GM12875 (cell line): ENCODE measurements around the gene RXRA.
A peak's percentile ranks its signal among the peaks of the same experiment; 100 is the strongest.

ENCODE experiments used
- H3K4me3 ChIP-seq: one replicate; pipeline ENCODE4 v1.5.1; 2011; ENCODE audit warnings: low read depth, low read length, control low read depth
- CTCF ChIP-seq: IDR thresholded peaks from 2 replicates; pipeline ENCODE4 v1.5.1; 2011; ENCODE audit warnings: low read depth, mild to moderate bottlenecking, control low read depth, inconsistent platforms, low read length, moderate library complexity, borderline replicate concordance; ENCODE audit not compliant: insufficient read depth

Gene RXRA

GRCh38 chr9:134435550-134436378 is 109.5 kb downstream of the RXRA start:
- H3K4me3 ChIP-seq = no peak overlapping the region
- no peak for TF ChIP-seq CTCF

GRCh38 chr9:134436379-134436762 is 110.1 kb downstream of the RXRA start:
- no peak overlapping the region for H3K4me3 ChIP-seq
- no peak for TF ChIP-seq CTCF

- H3K4me3 ChIP-seq = no peak overlapping the region
- TF ChIP-seq CTCF = no peak
Observed at GRCh38 chr9:134436911-134437310, 110.7 kb downstream of the RXRA start.

- no peak for TF ChIP-seq CTCF
- no peak overlapping the region for H3K4me3 ChIP-seq
Observed at GRCh38 chr9:134437403-134438194, 111.3 kb downstream of the RXRA start.

GRCh38 chr9:134438195-134438788 is 112.0 kb downstream of the RXRA start:
- peak; percentile 55 for TF ChIP-seq CTCF

GRCh38 chr9:134439368-134439784 is 113.1 kb downstream of the RXRA start:
- no peak for TF ChIP-seq CTCF
- H3K4me3 ChIP-seq = no peak overlapping the region

More at GRCh38 chr9:134438195-134438788, 112.0 kb downstream of the RXRA start:
- H3K4me3 ChIP-seq = no peak overlapping the region
